Left lung (tissue), 10 donors: ENCODE results near the gene TUBAL3. TPM values are rescaled to one million over a fixed set of nuclear protein-coding genes. Genes with fewer than 3 reads are reported as not detected.
"Not testable (repeated sequence)": the region's sequence is repeated elsewhere in the genome, so short reads cannot be mapped to it uniquely, and the experiment has no call there.

Experiments used
- ATAC-seq: fragments of 200-7000 bp; cut with Tn5 transposase; one replicate; pipeline ENCODE4 v1.9.1; 2020; ENCODE audit warnings: moderate library complexity
- DNase-seq, 4 donors: peaks; one replicate each; pipeline ENCODE4 v3.0.0-alpha.2; 2013 to 2020
- H3K27ac ChIP-seq, 2 donors: fragments of 200-600 bp; sonication (generic) in 1 of 2; one replicate each; pipeline versions ENCODE4 v1.5.0 to v1.8.0; 2020 to 2021
- H3K27me3 ChIP-seq, 2 donors: fragments of 200-600 bp; sonication (generic) in 1 of 2; one replicate each; pipeline versions ENCODE4 v1.5.0 to v1.8.0; 2020 to 2021
- H3K36me3 ChIP-seq, 2 donors: fragments of 200-600 bp; sonication (generic) in 1 of 2; one replicate each; pipeline versions ENCODE4 v1.5.0 to v1.8.0; 2020 to 2021
- H3K4me1 ChIP-seq, 2 donors: fragments of 200-600 bp; one replicate each; pipeline ENCODE4 v1.8.0; 2021
- H3K4me3 ChIP-seq, 2 donors: fragments of 200-600 bp; sonication (generic) in 1 of 2; one replicate each; pipeline versions ENCODE4 v1.5.0 to v1.8.0; 2020 to 2021; ENCODE audit warnings: mild to moderate bottlenecking in 1 of 2
- H3K9me3 ChIP-seq, 2 donors: fragments of 200-600 bp; sonication (generic) in 1 of 2; one replicate each; pipeline versions ENCODE4 v1.5.0 to v1.8.0; 2020 to 2021
- CTCF ChIP-seq, 2 donors: fragments of 200-600 bp; sonication (generic) in 1 of 2; IDR thresholded peaks; one replicate each; pipeline versions ENCODE4 v1.5.0 to v1.8.0; 2021; ENCODE audit warnings: antibody characterized with exemption in 2 of 2
- intact Hi-C, 2 donors: fragments of 100-400 bp; cut with DNase I; formaldehyde crosslinking; loops; one replicate each; pipeline versions ENCODE4 v1.11.2 to v1.14.2; 2022
- polyA plus RNA-seq, 6 donors: library from polyadenylated mRNA; unstranded; fragments of 120-200 nt; gene quantifications; one replicate each; pipeline ENCODE4 v1.2.1, GENCODE V29; 2013; ENCODE audit not compliant: insufficient read length in 6 of 6
- total RNA-seq, 2 donors: library from RNA; stranded (reverse); fragmentation: NEBNext Ultra II Directional; extraction: Animal tissue kit (Norgen Biotek cat#: 25700); gene quantifications; one replicate each; pipeline ENCODE4 v1.2.1, GENCODE V29; 2021
- donor health status: DM: no; HTN: yes; CAD: no.
- donor health status: DM: no; HTN: no; CAD: no.

TUBAL3 gene
- total and polyA plus RNA-seq, 8 donors = 0.10 to 0.11 TPM; not detected in 6

DNA sequence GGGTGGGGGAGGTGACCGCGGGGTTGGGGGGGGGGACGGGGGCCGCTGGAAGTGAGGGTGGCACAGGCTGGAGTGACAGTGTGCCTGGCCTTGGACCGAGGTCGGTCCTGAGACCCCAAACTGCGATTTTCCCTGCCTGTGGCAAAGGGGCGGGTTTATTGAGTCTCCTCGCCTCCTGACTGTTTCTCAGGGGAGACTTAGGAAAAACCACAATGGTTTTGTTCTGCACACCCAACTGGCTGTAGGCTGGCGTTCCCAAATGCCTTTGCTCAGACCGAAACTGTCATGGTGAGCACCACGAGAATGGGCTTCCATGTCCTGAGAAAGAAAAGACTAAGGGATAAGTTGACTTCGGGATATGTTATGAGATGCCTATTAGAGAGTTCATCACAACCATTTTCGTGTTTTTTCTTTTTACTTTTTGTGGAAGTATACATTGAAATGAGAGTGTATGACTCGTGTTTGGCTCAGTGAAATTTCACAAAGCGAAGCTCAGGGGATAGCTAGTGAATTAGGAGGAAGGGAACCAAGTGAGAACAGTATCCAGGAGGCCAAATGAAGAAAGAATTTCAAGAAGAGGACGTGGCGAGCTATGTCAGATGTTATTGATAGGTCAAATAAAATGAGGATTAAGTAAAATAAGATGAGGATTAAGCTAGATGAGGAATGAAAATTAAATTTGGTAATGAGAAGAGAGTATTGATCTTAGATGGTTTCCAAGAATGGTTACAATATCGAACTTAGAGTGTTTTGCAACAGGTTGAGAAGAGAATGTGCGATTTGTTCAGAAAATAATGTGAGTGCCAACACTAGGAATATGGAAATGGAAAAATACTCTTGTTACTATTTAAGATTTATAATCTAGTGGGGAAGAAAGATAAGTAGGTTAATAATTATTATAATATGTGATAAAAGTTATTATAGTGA lies 8.6 kb upstream of the TUBAL3 start:
- no peak for TF ChIP-seq CTCF (IDR thresholded peaks at IDR 0.05)
- Histone ChIP-seq H3K27ac (no peak overlapping the region), H3K4me1 (peaks cover 3 to 10% of the 10 kb centered on the region in 2 donors), H3K4me3 (peak overlapping the region; percentile 57 to 63), H3K9me3 (no peaks in the 10 kb centered on the region), H3K36me3 (no peaks in the 10 kb centered on the region), H3K27me3 (peaks cover 0 to 8% of the 10 kb centered on the region in 2 donors)
- intact Hi-C loops = no loop called here
- DNase-seq (peak in 1 of 4 donors; percentile 21), ATAC-seq (peak; percentile 46)

DNA sequence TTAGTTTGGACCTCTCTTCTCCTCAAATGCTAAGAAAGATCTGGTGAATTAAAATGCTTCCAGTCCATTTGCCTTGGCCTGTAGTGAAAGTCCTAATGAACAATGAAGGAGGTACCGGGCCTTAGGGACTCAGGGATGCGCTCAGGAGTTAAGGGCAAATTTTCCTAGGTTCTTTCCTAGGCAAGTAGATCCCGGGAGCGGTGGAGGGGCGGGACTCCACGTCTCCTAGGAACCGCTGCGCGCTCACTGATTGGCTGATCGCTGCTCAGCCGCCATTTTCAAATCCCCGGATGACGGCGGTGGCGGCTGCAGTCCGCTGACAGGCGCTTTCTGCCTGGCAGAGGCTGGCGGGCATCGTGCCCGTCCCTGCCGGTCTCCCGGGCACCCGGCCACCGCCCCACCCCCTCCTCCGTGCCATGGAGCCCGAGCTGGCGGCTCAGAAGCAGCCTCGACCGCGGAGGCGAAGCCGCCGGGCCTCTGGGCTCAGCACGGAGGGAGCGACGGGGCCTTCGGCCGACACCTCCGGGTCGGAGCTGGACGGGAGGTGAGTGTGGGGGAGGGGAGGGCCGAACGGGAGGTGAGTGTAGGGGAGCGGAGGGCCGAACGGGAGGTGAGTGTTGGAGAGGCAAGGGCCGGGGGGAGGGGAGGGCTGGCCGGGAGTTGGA lies 7.8 kb upstream of the TUBAL3 start, which contains the start of gene NET1:
Gene NET1, plus strand, starts transcription at position 281 of the 665 bp plus-strand sequence. Its CDS starts 136 bp downstream, at position 417.
- DNase-seq = peak; percentile 77 to 92 (median 89)
- no peaks in the 10 kb centered on the region for H3K9me3 ChIP-seq
- H3K4me3 ChIP-seq = peak within 1 kb of the TSS; percentile 57 to 63
- peak; percentile 99 for ATAC-seq
- H3K4me1 ChIP-seq = peaks cover 3 to 10% of the 10 kb centered on the region in 2 donors
- H3K27ac ChIP-seq = no peak within 1 kb of the TSS
- peaks cover 0 to 8% of the 10 kb centered on the region in 2 donors for H3K27me3 ChIP-seq
- TF ChIP-seq CTCF (IDR thresholded peaks at IDR 0.05) = no peak
- no peaks in the 10 kb centered on the region for H3K36me3 ChIP-seq
- intact Hi-C loops = no loop called here

- intact Hi-C loops = no loop called here
- Histone ChIP-seq H3K9me3 (no peaks in the 10 kb centered on the region), H3K36me3 (no peaks in the 10 kb centered on the region), H3K4me1 (peaks cover 3 to 10% of the 10 kb centered on the region in 2 donors), H3K4me3 (peak overlapping the region; percentile 57 to 63), H3K27me3 (peaks cover 0 to 8% of the 10 kb centered on the region in 2 donors), H3K27ac (no peak overlapping the region)
- TF ChIP-seq CTCF (IDR thresholded peaks at IDR 0.05) = no peak
- DNase-seq (no peak), ATAC-seq (no peak)
These were observed 7.3 kb upstream of the TUBAL3 start for GRCh38 chr10:5411941-5412276.

DNA sequence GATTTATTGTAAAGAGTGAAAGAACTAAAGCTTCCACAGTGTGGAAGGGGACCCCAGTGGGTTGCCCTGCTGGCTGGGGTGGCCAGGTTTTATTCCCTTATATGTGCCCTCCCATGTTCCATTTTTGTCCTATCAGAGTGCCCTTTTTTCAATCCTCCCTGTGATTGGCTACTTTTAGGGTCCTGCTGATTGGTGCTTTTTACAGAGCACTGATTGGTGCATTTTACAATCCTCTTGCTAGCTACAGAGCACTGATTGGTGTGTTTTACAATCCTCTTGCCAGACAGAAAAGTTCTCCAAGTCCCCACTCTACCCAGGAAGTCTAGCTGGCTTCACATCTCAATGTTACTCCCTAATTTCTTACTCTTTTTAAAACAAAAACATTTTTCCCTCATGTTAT lies 6.2 kb upstream of the TUBAL3 start:
- intact Hi-C loops, H3K27ac ChIP-seq, H3K9me3 ChIP-seq, H3K36me3 ChIP-seq, H3K27me3 ChIP-seq, DNase-seq, H3K4me3 ChIP-seq, ATAC-seq: not testable (repeated sequence)
- H3K4me1 ChIP-seq = peaks cover 3 to 10% of the 10 kb centered on the region in 2 donors

DNA sequence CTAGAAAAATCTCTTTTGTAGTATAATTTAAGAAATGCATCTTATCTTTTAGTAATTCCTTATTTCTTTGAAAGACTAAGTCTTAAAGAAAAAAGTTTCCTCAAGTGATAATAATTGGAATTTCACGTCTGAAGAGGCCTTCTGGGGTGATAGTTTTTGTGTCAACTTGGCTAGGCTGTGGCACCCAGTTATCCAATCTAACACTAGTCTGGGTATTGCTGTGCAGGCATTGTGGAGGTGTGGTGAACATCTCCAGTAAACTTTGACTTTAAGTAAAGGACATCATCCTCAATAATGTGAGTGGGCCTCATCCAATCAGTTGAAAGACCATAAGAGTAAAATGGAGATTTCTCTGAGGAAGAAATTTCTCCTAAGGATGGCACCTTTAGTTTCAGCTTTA lies 2.3 kb upstream of the TUBAL3 start:
- peaks cover 0 to 8% of the 10 kb centered on the region in 2 donors for H3K27me3 ChIP-seq
- ATAC-seq (no peak), DNase-seq (no peak)
- no peaks in the 10 kb centered on the region for H3K36me3 ChIP-seq
- intact Hi-C loops = no loop called here
- no peak overlapping the region for H3K27ac ChIP-seq
- peaks cover 0 to 2% of the 10 kb centered on the region in 2 donors for H3K4me1 ChIP-seq
- no peak overlapping the region for H3K4me3 ChIP-seq
- no peaks in the 10 kb centered on the region for H3K9me3 ChIP-seq
- no peak for TF ChIP-seq CTCF (IDR thresholded peaks at IDR 0.05)
